Tibial artery (tissue), 4 donors: Measurements from ENCODE around the gene KRT14.

Source experiments
- DNase-seq, 2 donors: peaks; one replicate each; pipeline ENCODE4 v3.0.0-alpha.2; 2019
- H3K27ac ChIP-seq, 2 donors: fragments of 200-600 bp; sonication (generic) in 1 of 2; 1 replicate in 1 of 2; 2 replicates in 1 of 2; pipeline ENCODE4 v1.5.1; 2018 to 2019; ENCODE audit warnings: mild to moderate bottlenecking in 1 of 2
- H3K27me3 ChIP-seq, 2 donors: fragments of 200-600 bp; sonication (generic) in 1 of 2; one replicate each; pipeline versions ENCODE4 v1.5.1 to v1.6.0; 2016 to 2019
- H3K36me3 ChIP-seq, 3 donors: fragments of 200-600 bp; sonication (generic) in 2 of 3; one replicate each; pipeline ENCODE4 v1.5.1; 2016 to 2019; ENCODE audit warnings: mild to moderate bottlenecking in 2 of 3
- H3K4me1 ChIP-seq, 4 donors: fragments of 200-600 bp; sonication (generic) in 2 of 4; 1 replicate in 3 of 4; 2 replicates in 1 of 4; pipeline ENCODE4 v1.5.1; 2016 to 2019
- H3K4me3 ChIP-seq, 2 donors: fragments of 200-600 bp; sonication (generic) in 1 of 2; 1 replicate in 1 of 2; 2 replicates in 1 of 2; pipeline ENCODE4 v1.5.1; 2018 to 2019; ENCODE audit warnings: mild to moderate bottlenecking in 2 of 2
- H3K9me3 ChIP-seq, 3 donors: fragments of 200-600 bp; sonication (generic) in 1 of 3; one replicate each; pipeline ENCODE4 v1.5.1; 2016 to 2019
- CTCF ChIP-seq, 2 experiments: fragments of 200-600 bp in 1 of 2; fragments of 450-650 bp in 1 of 2; IDR thresholded peaks; one replicate each; pipeline ENCODE4 v1.5.1; 2017 to 2019; ENCODE audit warnings: antibody characterized with exemption in 2 of 2, mild to moderate bottlenecking in 1 of 2, moderate library complexity in 1 of 2
- intact Hi-C: fragments of 100-400 bp; cut with DNase I; formaldehyde crosslinking; loops from one replicate; pipeline ENCODE4 v1.15.0; 2023; ENCODE audit warnings: low total_unique reads

The KRT14 gene

GRCh38 chr17:41532947-41533570 lies 53.6 kb downstream of the KRT14 start:
- Histone ChIP-seq H3K27ac (no peak overlapping the region), H3K4me1 (peaks cover 0 to 17% (median 3%) of the 10 kb centered on the region in 4 donors), H3K36me3 (no peaks in the 10 kb centered on the region), H3K9me3 (no peaks in the 10 kb centered on the region), H3K27me3 (peaks cover 0 to 45% of the 10 kb centered on the region in 2 donors), H3K4me3 (no peak overlapping the region)
- intact Hi-C loops = no loop called here
- no peak for DNase-seq
- TF ChIP-seq CTCF (IDR thresholded peaks at IDR 0.05) = no peak
